GM23338 (cell line): ENCODE data around the gene SRR. TPM values are rescaled to one million over a fixed set of nuclear protein-coding genes. Genes with fewer than 3 reads are reported as not detected.

Source experiments
- ATAC-seq: fragments of 200-7000 bp; cut with Tn5 transposase; 3 replicates; pipeline ENCODE4 v1.9.1; 2020
- DNase-seq: peaks from one replicate; pipeline ENCODE4 v3.0.0-alpha.2; 2015; ENCODE audit warnings: low spot score
- H2AFZ ChIP-seq: fragments of 200-600 bp; sonication (generic); 2 replicates; pipeline ENCODE4 v1.8.0; 2016; ENCODE audit warnings: antibody characterized with exemption, mild to moderate bottlenecking, moderate library complexity
- H3F3A ChIP-seq: fragments of 200-600 bp; sonication (generic); replicated peaks from 2 replicates; pipeline ENCODE4 v1.8.0; 2017; ENCODE audit warnings: antibody characterized with exemption, mixed run types, low read depth
- H3K27ac ChIP-seq: fragments of 200-600 bp; sonication (generic); 2 replicates; pipeline ENCODE4 v1.6.1; 2016; ENCODE audit warnings: low read depth
- H3K27me3 ChIP-seq: fragments of 200-600 bp; sonication (generic); 2 replicates; pipeline ENCODE4 v1.8.0; 2016; ENCODE audit warnings: mild to moderate bottlenecking, mixed run types, moderate library complexity; ENCODE audit not compliant: insufficient read depth
- H3K36me3 ChIP-seq: fragments of 200-600 bp; sonication (generic); 2 replicates; pipeline ENCODE4 v1.8.0; 2016; ENCODE audit warnings: mild to moderate bottlenecking; ENCODE audit not compliant: insufficient read depth
- H3K4me1 ChIP-seq: fragments of 200-600 bp; sonication (generic); 2 replicates; pipeline ENCODE4 v1.8.0; 2016; ENCODE audit warnings: mild to moderate bottlenecking, moderate library complexity; ENCODE audit not compliant: insufficient read depth
- H3K4me2 ChIP-seq: fragments of 200-600 bp; sonication (generic); 2 replicates; pipeline ENCODE4 v1.7.1; 2017; ENCODE audit warnings: mixed run types
- H3K4me3 ChIP-seq: fragments of 200-600 bp; sonication (generic); 2 replicates; pipeline ENCODE4 v1.6.1; 2016; ENCODE audit warnings: mixed run types
- H3K79me2 ChIP-seq: fragments of 200-600 bp; sonication (generic); replicated peaks from 2 replicates; pipeline ENCODE4 v1.8.0; 2017; ENCODE audit warnings: mild to moderate bottlenecking; ENCODE audit not compliant: insufficient read depth
- H3K9me2 ChIP-seq: fragments of 200-600 bp; sonication (generic); 2 replicates; pipeline ENCODE4 v1.8.0; 2017; ENCODE audit not compliant: insufficient read depth
- H4K20me1 ChIP-seq: fragments of 200-600 bp; sonication (generic); replicated peaks from 2 replicates; pipeline ENCODE4 v1.8.0; 2017; ENCODE audit warnings: mild to moderate bottlenecking; ENCODE audit not compliant: insufficient read depth
- H3K27ac Mint-ChIP-seq: 2 replicates; pipeline ENCODE4 v1.8.0; 2020; ENCODE audit warnings: inconsistent platforms, mild to moderate bottlenecking, moderate library complexity, mixed read lengths
- H3K27me3 Mint-ChIP-seq: 3 replicates; pipeline ENCODE4 v1.8.0; 2022; ENCODE audit warnings: low read depth, mild to moderate bottlenecking, moderate library complexity, mixed read lengths, inconsistent platforms; ENCODE audit not compliant: insufficient read depth, poor library complexity
- H3K36me3 Mint-ChIP-seq: 3 replicates; pipeline ENCODE4 v1.8.0; 2021; ENCODE audit warnings: low read depth, mild to moderate bottlenecking, inconsistent platforms, moderate library complexity, mixed read lengths
- H3K4me1 Mint-ChIP-seq: 3 replicates; pipeline ENCODE4 v1.8.0; 2020; ENCODE audit warnings: mild to moderate bottlenecking, inconsistent platforms, mixed read lengths
- H3K4me3 Mint-ChIP-seq: 3 replicates; pipeline ENCODE4 v1.8.0; 2021; ENCODE audit warnings: moderate library complexity, mild to moderate bottlenecking, inconsistent platforms, mixed read lengths
- H3K9me3 Mint-ChIP-seq: 3 replicates; pipeline ENCODE4 v1.8.0; 2020; ENCODE audit warnings: moderate library complexity, mild to moderate bottlenecking, inconsistent platforms, mixed read lengths
- CREB1 ChIP-seq: fragments of 250-450 bp; sonication (Bioruptor Pico); IDR thresholded peaks from 2 replicates; pipeline ENCODE4 v1.5.0; 2020; ENCODE audit warnings: low read depth, mild to moderate bottlenecking, moderate library complexity
- CTCF ChIP-seq, 2 experiments: fragments of 200-600 bp in 1 of 2; sonication (generic) in 1 of 2; conservative IDR thresholded peaks; 2 replicates each; pipeline versions ENCODE4 v1.5.1 to v1.6.1; 2016 to 2017; ENCODE audit warnings: antibody characterized with exemption in 2 of 2, low read depth in 2 of 2, mild to moderate bottlenecking in 2 of 2, moderate library complexity in 1 of 2
- ETS1 ChIP-seq: IDR thresholded peaks from 2 replicates; pipeline ENCODE4 v1.6.1; 2016; ENCODE audit warnings: antibody characterized with exemption
- EZH2 ChIP-seq: fragments of 200-600 bp; sonication (generic); IDR thresholded peaks from one replicate; pipeline ENCODE4 v1.8.0; 2017; ENCODE audit warnings: antibody characterized with exemption, mild to moderate bottlenecking, low read depth; ENCODE audit not compliant: unreplicated experiment
- EZH2phosphoT487 ChIP-seq: fragments of 200-600 bp; sonication (generic); IDR thresholded peaks from one replicate; pipeline ENCODE4 v1.8.1; 2018; ENCODE audit warnings: antibody characterized with exemption; ENCODE audit not compliant: unreplicated experiment
- JUNB ChIP-seq: IDR thresholded peaks from one replicate; pipeline ENCODE4 v1.6.1; 2016; ENCODE audit warnings: antibody characterized with exemption; ENCODE audit not compliant: unreplicated experiment
- NANOG ChIP-seq: IDR thresholded peaks from 2 replicates; pipeline ENCODE4 v1.6.1; 2016; ENCODE audit warnings: antibody characterized with exemption, borderline replicate concordance
- POLR2AphosphoS5 ChIP-seq: IDR thresholded peaks from 2 replicates; pipeline ENCODE4 v1.6.1; 2016; ENCODE audit warnings: antibody characterized with exemption, low read depth
- STAT1 ChIP-seq: IDR thresholded peaks from one replicate; pipeline ENCODE4 v1.6.1; 2016; ENCODE audit warnings: antibody characterized with exemption; ENCODE audit not compliant: unreplicated experiment
- ZNF114 ChIP-seq: fragments of 250-450 bp; sonication (Bioruptor Pico); IDR thresholded peaks from 2 replicates; pipeline ENCODE4 v1.5.0; 2020; ENCODE audit warnings: mild to moderate bottlenecking, moderate library complexity
- ZNF331 ChIP-seq: fragments of 250-450 bp; sonication (Bioruptor Pico); IDR thresholded peaks from 2 replicates; pipeline ENCODE4 v1.5.0; 2020; ENCODE audit warnings: low read depth, mild to moderate bottlenecking, moderate library complexity
- ZNF462 ChIP-seq: fragments of 250-450 bp; sonication (Bioruptor Pico); IDR thresholded peaks from 2 replicates; pipeline ENCODE4 v1.5.0; 2020; ENCODE audit warnings: mild to moderate bottlenecking, moderate library complexity
- polyA plus RNA-seq: library from polyadenylated mRNA; unstranded; fragments of >200 nt; fragmentation: Nextera tagmentation; extraction: Ambion mirVana; gene quantifications from 2 replicates; pipeline ENCODE4 v1.2.1, GENCODE V29; 2016
- total RNA-seq: library from RNA; depleted of rRNA; stranded (reverse); fragments of >200 nt; shearing (Covaris generic); gene quantifications from 2 replicates; pipeline ENCODE4 v1.2.3, GENCODE V29; 2014

SRR gene
- total and polyA plus RNA-seq, 2 experiments from 2014 or later = 2.8 to 5.4 TPM

GRCh38 chr17:2361010-2361760 is 57.4 kb downstream of the SRR start:
- no peak for ATAC-seq
- Mint-ChIP-seq H3K36me3 (peaks cover 3% of the 10 kb centered on the region; the same call in 1 of the 3 replicates), H3K4me3 (no peak overlapping the region), H3K27me3 (peaks cover 7% of the 10 kb centered on the region), H3K9me3 (no peaks in the 10 kb centered on the region), H3K27ac (no peak overlapping the region), H3K4me1 (peaks cover 4% of the 10 kb centered on the region; the same call in 1 of the 3 replicates)
- no peak for TF ChIP-seq EZH2phosphoT487
- TF ChIP-seq CTCF (conservative IDR thresholded peaks at IDR 0.05; ENCODE audit: low read depth in 2 of 2) = no peak
- TF ChIP-seq CREB1 (CRISPR knock-in tag) = no peak
- TF ChIP-seq ETS1 = no peak
- no peak for TF ChIP-seq NANOG
- TF ChIP-seq POLR2AphosphoS5 = no peak
- no peak for TF ChIP-seq STAT1
- TF ChIP-seq EZH2 = no peak
- no peak for TF ChIP-seq ZNF114 (CRISPR knock-in tag)
- no peak for TF ChIP-seq JUNB
- TF ChIP-seq ZNF331 = no peak
- Histone ChIP-seq H3K9me2 (no peaks in the 10 kb centered on the region), H2AFZ (no peak overlapping the region), H3K27me3 (no peaks in the 10 kb centered on the region), H3K79me2 (no peaks in the 10 kb centered on the region), H4K20me1 (no peaks in the 10 kb centered on the region), H3K4me1 (no peaks in the 10 kb centered on the region), H3K27ac (no peak overlapping the region), H3K4me2 (no peak overlapping the region), H3K36me3 (no peaks in the 10 kb centered on the region), H3F3A (no peaks in the 10 kb centered on the region), H3K4me3 (no peak overlapping the region)
- DNase-seq = no peak

GRCh38 chr17:2362016-2362415 is 58.3 kb downstream of the SRR start:
- no peak for DNase-seq
- no peak overlapping the region for H2AFZ ChIP-seq
- ATAC-seq = no peak
- H3K4me1 ChIP-seq = no peaks in the 10 kb centered on the region
- Mint-ChIP-seq H3K27ac (no peak overlapping the region), H3K4me1 (peaks cover 6% of the 10 kb centered on the region), H3K4me3 (no peak overlapping the region), H3K9me3 (no peaks in the 10 kb centered on the region), H3K27me3 (peaks cover 9% of the 10 kb centered on the region), H3K36me3 (peaks cover 3% of the 10 kb centered on the region; the same call in 1 of the 3 replicates)
- no peak overlapping the region for H3K4me2 ChIP-seq
- no peaks in the 10 kb centered on the region for H4K20me1 ChIP-seq
- H3K27me3 ChIP-seq = no peaks in the 10 kb centered on the region
- no peak overlapping the region for H3K4me3 ChIP-seq
- no peaks in the 10 kb centered on the region for H3F3A ChIP-seq
- H3K27ac ChIP-seq = no peak overlapping the region
- no peaks in the 10 kb centered on the region for H3K36me3 ChIP-seq
- no peaks in the 10 kb centered on the region for H3K9me2 ChIP-seq
- H3K79me2 ChIP-seq = no peaks in the 10 kb centered on the region
- no peak for TF ChIP-seq EZH2
- TF ChIP-seq ZNF462 (CRISPR knock-in tag) = no peak
- TF ChIP-seq POLR2AphosphoS5 = no peak
- no peak for TF ChIP-seq EZH2phosphoT487
- TF ChIP-seq STAT1 = no peak
- no peak for TF ChIP-seq ZNF114 (CRISPR knock-in tag)
